ENCODE measurements around the gene PCED1A. TPM values are rescaled to one million over a fixed set of nuclear protein-coding genes. Genes with fewer than 3 reads are reported as not detected.

PCED1A gene
- total RNA-seq, 5 donors from 2014 or later (not counting 1 experiment from before 2014, with no cell fraction given) = 65.1 to 111 (median 95.2) TPM

GRCh38 chr20:2873747-2874041, 33.2 kb upstream of the PCED1A start:
- POLR2A ChIA-PET = no interaction called here
- Mint-ChIP-seq H3K27ac (peak overlapping the region; percentile 23 to 85), H3K4me3 (peak overlapping the region; percentile 89 to 95 (median 92)), H3K27me3 (no peaks in the 10 kb centered on the region), H3K9me3 (no peaks in the 10 kb centered on the region), H3K36me3 (peaks cover 3% of the 10 kb centered on the region), H3K4me1 (peaks cover 44 to 54% (median 44%) of the 10 kb centered on the region in 3 donors)
- 0% methylated on average over 29 of the region's 29 CpGs for WGBS (ENCODE audit: insufficient coverage)
- ATAC-seq (replicated peaks in 1 of 4) = peak; percentile 50 to 53 (median 52)
- Histone ChIP-seq H3K4me3 (ENCODE audit: control insufficient read depth in 1 of 2, extremely low read depth in 1 of 2, low read length in 1 of 2) (peak overlapping the region; percentile 62 to 80), H3K27me3 (replicated peaks in 1 of 2; ENCODE audit: control insufficient read depth in 2 of 2, extremely low read depth in 1 of 2, insufficient read depth in 2 of 2, low read length in 1 of 2) (peaks cover 0 to 3% of the 10 kb centered on the region in 2 experiments), H3K36me3 (ENCODE audit: control insufficient read depth in 2 of 2, extremely low read depth in 1 of 2, insufficient read depth in 1 of 2, low read length in 1 of 2) (peaks cover 0 to 4% of the 10 kb centered on the region in 2 donors), H3K27ac (ENCODE audit: low read length) (peak overlapping the region; percentile 40), H3K4me1 (ENCODE audit: control insufficient read depth in 1 of 2, extremely low read depth in 1 of 2, insufficient read depth in 2 of 2, low read length in 2 of 2) (peaks cover 14 to 43% of the 10 kb centered on the region in 2 experiments), H3K9me3 (no peaks in the 10 kb centered on the region)
- DNase-seq = peak in 31 of 35 experiments; percentile 23 to 70 (median 48)
- CTCF ChIA-PET = no interaction called here

GRCh38 chr20:2873010-2873746, 32.7 kb upstream of the PCED1A start, which contains the start of gene PTPRA:
Gene PTPRA (plus strand): TSS chr20:2873481. CDS start chr20:2964278, 90,797 bp downstream.
- Histone ChIP-seq H3K9me3 (no peaks in the 10 kb centered on the region), H3K4me1 (ENCODE audit: control insufficient read depth in 1 of 2, extremely low read depth in 1 of 2, insufficient read depth in 2 of 2, low read length in 2 of 2) (peaks cover 14 to 43% of the 10 kb centered on the region in 2 experiments), H3K36me3 (ENCODE audit: control insufficient read depth in 2 of 2, extremely low read depth in 1 of 2, insufficient read depth in 1 of 2, low read length in 1 of 2) (no peaks in the 10 kb centered on the region), H3K27me3 (replicated peaks in 1 of 2; ENCODE audit: control insufficient read depth in 2 of 2, extremely low read depth in 1 of 2, insufficient read depth in 2 of 2, low read length in 1 of 2) (peaks cover 0 to 3% of the 10 kb centered on the region in 2 experiments), H3K27ac (ENCODE audit: low read length) (peak within 1 kb of the TSS; percentile 53), H3K4me3 (ENCODE audit: control insufficient read depth in 1 of 2, extremely low read depth in 1 of 2, low read length in 1 of 2) (peak within 1 kb of the TSS; percentile 62 to 80)
- Mint-ChIP-seq H3K9me3 (no peaks in the 10 kb centered on the region), H3K27ac (peak within 1 kb of the TSS; percentile 85 to 91), H3K4me3 (peak within 1 kb of the TSS; percentile 89 to 95 (median 92)), H3K27me3 (no peaks in the 10 kb centered on the region), H3K4me1 (peaks cover 39 to 53% (median 42%) of the 10 kb centered on the region in 3 donors), H3K36me3 (no peaks in the 10 kb centered on the region)
- ChIA-PET CTCF (no interaction called here), POLR2A (interaction anchor here in 1 of 2 donors (0.6 kb wide), 1 partner anchor 88 kb away, joined by 3 read pairs; no protein-coding TSS in a partner anchor)
- ATAC-seq (replicated peaks in 1 of 4) (peak; percentile 92 to 95 (median 92)), DNase-seq (peak; percentile 79 to 93 (median 88))
- WGBS (ENCODE audit: insufficient coverage) = under 1% methylated on average over 81 of the region's 83 CpGs

- Histone ChIP-seq H3K27me3 (replicated peaks in 1 of 2; ENCODE audit: control insufficient read depth in 2 of 2, extremely low read depth in 1 of 2, insufficient read depth in 2 of 2, low read length in 1 of 2) (peaks cover 0 to 3% of the 10 kb centered on the region in 2 experiments), H3K27ac (ENCODE audit: low read length) (peak overlapping the region; percentile 53), H3K36me3 (ENCODE audit: control insufficient read depth in 2 of 2, extremely low read depth in 1 of 2, insufficient read depth in 1 of 2, low read length in 1 of 2) (no peaks in the 10 kb centered on the region), H3K4me1 (ENCODE audit: control insufficient read depth in 1 of 2, extremely low read depth in 1 of 2, insufficient read depth in 2 of 2, low read length in 2 of 2) (peaks cover 14 to 45% of the 10 kb centered on the region in 2 experiments), H3K9me3 (no peaks in the 10 kb centered on the region), H3K4me3 (ENCODE audit: control insufficient read depth in 1 of 2, extremely low read depth in 1 of 2, low read length in 1 of 2) (peak overlapping the region; percentile 62 to 80)
- DNase-seq (peak; percentile 56 to 86 (median 74)), ATAC-seq (replicated peaks in 1 of 4) (peak; percentile 57 to 70 (median 60))
- no peaks in the 10 kb centered on the region for H3K36me3 Mint-ChIP-seq
- WGBS (ENCODE audit: insufficient coverage) = under 1% methylated on average over 46 of the region's 49 CpGs
- POLR2A ChIA-PET = interaction anchor here (0.5 to 0.6 kb wide), 2 partner anchors 89 to 326 kb away, joined by 3 to 7 read pairs; no protein-coding TSS in a partner anchor
- H3K27ac Mint-ChIP-seq = peak overlapping the region; percentile 85 to 91
- H3K9me3 Mint-ChIP-seq = no peaks in the 10 kb centered on the region
- H3K4me3 Mint-ChIP-seq = peak overlapping the region; percentile 87 to 95 (median 92)
- H3K4me1 Mint-ChIP-seq = peaks cover 44 to 58% (median 46%) of the 10 kb centered on the region in 3 donors
- no peaks in the 10 kb centered on the region for H3K27me3 Mint-ChIP-seq
- CTCF ChIA-PET = no interaction called here
Measured at GRCh38 chr20:2872459-2873009, 32.1 kb upstream of the PCED1A start.

- peak in 7 of 35 experiments; percentile 8 to 38 (median 15) for DNase-seq
- H3K4me1 Mint-ChIP-seq = peaks cover 48 to 60% (median 50%) of the 10 kb centered on the region in 3 donors
- no peak overlapping the region for H3K27ac ChIP-seq (ENCODE audit: low read length)
Measured at GRCh38 chr20:2871661-2872458, 31.4 kb upstream of the PCED1A start.

GRCh38 chr20:2871111-2871465, 30.6 kb upstream of the PCED1A start:
- Histone ChIP-seq H3K4me3 (ENCODE audit: control insufficient read depth in 1 of 2, extremely low read depth in 1 of 2, low read length in 1 of 2) (no peak overlapping the region), H3K27ac (ENCODE audit: low read length) (no peak overlapping the region), H3K9me3 (no peaks in the 10 kb centered on the region), H3K36me3 (ENCODE audit: control insufficient read depth in 2 of 2, extremely low read depth in 1 of 2, insufficient read depth in 1 of 2, low read length in 1 of 2) (peaks cover 0 to 2% of the 10 kb centered on the region in 2 donors), H3K4me1 (ENCODE audit: control insufficient read depth in 1 of 2, extremely low read depth in 1 of 2, insufficient read depth in 2 of 2, low read length in 2 of 2) (peaks cover 10 to 58% of the 10 kb centered on the region in 2 experiments), H3K27me3 (replicated peaks in 1 of 2; ENCODE audit: control insufficient read depth in 2 of 2, extremely low read depth in 1 of 2, insufficient read depth in 2 of 2, low read length in 1 of 2) (peaks cover 0 to 3% of the 10 kb centered on the region in 2 experiments)
- H3K4me3 Mint-ChIP-seq = peak overlapping the region in 2 of 3 donors; percentile 35 to 95
- H3K36me3 Mint-ChIP-seq = no peaks in the 10 kb centered on the region
- ChIA-PET POLR2A (interaction anchor here in 1 of 2 donors (0.6 kb wide), 1 partner anchor 1031 kb away, joined by 9 read pairs; no protein-coding TSS in a partner anchor), CTCF (interaction anchor here in 1 of 2 donors (0.5 kb wide), 1 partner anchor 796 kb away, joined by 3 read pairs; no protein-coding TSS in a partner anchor)
- ATAC-seq (replicated peaks in 1 of 4) (no peak), DNase-seq (no peak)
- H3K27ac Mint-ChIP-seq = no peak overlapping the region
- no CpG with 5 or more reads among the region's 2 CpGs for WGBS (ENCODE audit: insufficient coverage)
- no peaks in the 10 kb centered on the region for H3K9me3 Mint-ChIP-seq
- H3K27me3 Mint-ChIP-seq = no peaks in the 10 kb centered on the region
- peaks cover 46 to 57% (median 46%) of the 10 kb centered on the region in 3 donors for H3K4me1 Mint-ChIP-seq

More at GRCh38 chr20:2871661-2872458, 31.4 kb upstream of the PCED1A start:
- CTCF ChIA-PET = interaction anchor here in 1 of 2 donors (0.6 kb wide), 1 partner anchor 40 kb away, joined by 8 read pairs; no protein-coding TSS in a partner anchor
- peaks cover 0 to 2% of the 10 kb centered on the region in 2 donors for H3K36me3 ChIP-seq (ENCODE audit: control insufficient read depth in 2 of 2, extremely low read depth in 1 of 2, insufficient read depth in 1 of 2, low read length in 1 of 2)
- H3K27ac Mint-ChIP-seq = no peak overlapping the region
- WGBS (ENCODE audit: insufficient coverage) = 19% methylated on average over 25 of the region's 34 CpGs
- peak overlapping the region; percentile 62 to 80 for H3K4me3 ChIP-seq (ENCODE audit: control insufficient read depth in 1 of 2, extremely low read depth in 1 of 2, low read length in 1 of 2)
- H3K9me3 ChIP-seq = no peaks in the 10 kb centered on the region
- H3K27me3 Mint-ChIP-seq = no peaks in the 10 kb centered on the region
- peaks cover 0 to 3% of the 10 kb centered on the region in 2 experiments for H3K27me3 ChIP-seq (replicated peaks in 1 of 2; ENCODE audit: control insufficient read depth in 2 of 2, extremely low read depth in 1 of 2, insufficient read depth in 2 of 2, low read length in 1 of 2)
- ATAC-seq (replicated peaks in 1 of 4) = peak in 3 of 4 experiments; percentile 0 to 3 (median 1)
- POLR2A ChIA-PET = interaction anchor here in 1 of 2 donors (0.5 to 0.6 kb wide), 2 partner anchors 326 to 1030 kb away, joined by 7 to 9 read pairs; no protein-coding TSS in a partner anchor
- no peaks in the 10 kb centered on the region for H3K9me3 Mint-ChIP-seq
- peak overlapping the region; percentile 87 to 95 (median 92) for H3K4me3 Mint-ChIP-seq
- H3K36me3 Mint-ChIP-seq = no peaks in the 10 kb centered on the region
- peaks cover 16 to 51% of the 10 kb centered on the region in 2 experiments for H3K4me1 ChIP-seq (ENCODE audit: control insufficient read depth in 1 of 2, extremely low read depth in 1 of 2, insufficient read depth in 2 of 2, low read length in 2 of 2)

Data from T-cell (primary cell).